NCI-H510A (cell line): ENCODE measurements around the gene LPAR3.

Experiments used
- DNase-seq: peaks from one replicate; lab custom pipeline; 2025; lab: John Stamatoyannopoulos, UW

LPAR3 gene

GRCh38 chr1:84774669-84775534 is 118.1 kb downstream of the LPAR3 start:
- DNase-seq: no peak

- DNase-seq: no peak
These were observed 119.0 kb downstream of the LPAR3 start for GRCh38 chr1:84773933-84774497.

- no peak for DNase-seq
These were observed 119.8 kb downstream of the LPAR3 start for GRCh38 chr1:84773195-84773594.

- peak; percentile 60 for DNase-seq
These were observed 120.5 kb downstream of the LPAR3 start for GRCh38 chr1:84772428-84772943.

- DNase-seq: no peak
These were observed 121.1 kb downstream of the LPAR3 start for GRCh38 chr1:84771895-84772294.

- DNase-seq: no peak
These were observed 122.5 kb downstream of the LPAR3 start for GRCh38 chr1:84770481-84770880.

GRCh38 chr1:84769636-84770035 is 123.4 kb downstream of the LPAR3 start:
- no peak for DNase-seq

- no peak for DNase-seq
These were observed 124.4 kb downstream of the LPAR3 start for GRCh38 chr1:84768634-84769033.

GRCh38 chr1:84763912-84764680 is 128.9 kb downstream of the LPAR3 start:
- DNase-seq: no peak

GRCh38 chr1:84762664-84763063 is 130.3 kb downstream of the LPAR3 start:
- no peak for DNase-seq
